M059J (cell line): ENCODE results near the gene GIPC2. TPM values are rescaled to one million over a fixed set of nuclear protein-coding genes. Genes with fewer than 3 reads are reported as not detected.
"Not testable (repeated sequence)": the region's sequence is repeated elsewhere in the genome, so short reads cannot be mapped to it uniquely, and the experiment has no call there.

Experiments used
- DNase-seq: peaks from one replicate; pipeline ENCODE4 v3.0.0-alpha.2; 2012; ENCODE audit warnings: low read depth
- total RNA-seq: library from RNA; depleted of rRNA; stranded (reverse); fragments of >200 nt; shearing (Covaris generic); gene quantifications from 2 replicates; pipeline ENCODE4 v1.2.3, GENCODE V29; 2014; rRNA removed

Gene GIPC2, protein sequence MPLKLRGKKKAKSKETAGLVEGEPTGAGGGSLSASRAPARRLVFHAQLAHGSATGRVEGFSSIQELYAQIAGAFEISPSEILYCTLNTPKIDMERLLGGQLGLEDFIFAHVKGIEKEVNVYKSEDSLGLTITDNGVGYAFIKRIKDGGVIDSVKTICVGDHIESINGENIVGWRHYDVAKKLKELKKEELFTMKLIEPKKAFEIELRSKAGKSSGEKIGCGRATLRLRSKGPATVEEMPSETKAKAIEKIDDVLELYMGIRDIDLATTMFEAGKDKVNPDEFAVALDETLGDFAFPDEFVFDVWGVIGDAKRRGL
- total RNA-seq, result 1.0 and 1.7 TPM in 2 replicates

DNA sequence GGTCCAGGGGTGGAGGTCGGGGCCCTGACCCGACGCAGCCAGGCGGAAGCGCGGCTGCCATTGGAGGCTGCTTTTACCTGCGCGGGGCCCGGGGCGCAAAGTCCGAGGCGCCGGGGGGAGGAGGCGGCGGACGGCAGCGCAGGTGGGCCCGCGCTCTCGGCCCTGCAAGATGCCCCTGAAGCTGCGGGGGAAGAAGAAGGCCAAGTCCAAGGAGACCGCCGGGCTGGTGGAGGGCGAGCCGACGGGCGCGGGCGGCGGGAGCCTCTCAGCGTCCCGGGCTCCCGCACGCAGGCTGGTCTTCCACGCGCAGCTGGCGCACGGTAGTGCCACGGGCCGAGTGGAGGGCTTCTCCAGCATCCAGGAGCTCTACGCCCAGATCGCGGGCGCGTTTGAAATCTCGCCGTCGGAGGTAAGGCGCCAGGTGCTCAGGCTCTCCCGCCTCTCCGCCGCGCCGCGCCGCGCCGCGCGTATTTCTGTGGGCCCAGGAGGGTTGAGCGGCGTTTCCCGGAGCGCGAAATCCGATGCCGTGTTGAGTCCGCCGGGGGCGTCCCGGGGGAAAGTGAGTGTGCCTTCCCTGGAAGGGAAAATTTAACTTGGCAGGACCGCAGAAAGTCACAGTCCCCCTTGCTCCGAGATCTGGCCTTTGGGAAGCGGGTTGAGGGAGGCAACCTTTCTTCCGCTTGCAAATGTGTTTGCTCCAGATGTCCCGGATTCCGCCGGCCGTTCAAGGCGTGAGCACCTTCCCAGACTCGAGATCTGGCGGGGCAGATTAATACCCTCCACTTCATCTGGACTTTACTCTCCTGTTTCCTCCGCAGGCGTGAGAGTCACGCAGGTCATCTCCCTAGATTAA lies at the start of gene GIPC2:
Gene GIPC2 (plus strand): TSS at position 41 of the 853 bp plus-strand sequence. CDS start 129 bp downstream, at position 170.
- peak; percentile 39 for DNase-seq

GRCh38 chr1:77996734-77997133 lies 49.0 kb upstream of the GIPC2 start:
- no peak for DNase-seq

DNA sequence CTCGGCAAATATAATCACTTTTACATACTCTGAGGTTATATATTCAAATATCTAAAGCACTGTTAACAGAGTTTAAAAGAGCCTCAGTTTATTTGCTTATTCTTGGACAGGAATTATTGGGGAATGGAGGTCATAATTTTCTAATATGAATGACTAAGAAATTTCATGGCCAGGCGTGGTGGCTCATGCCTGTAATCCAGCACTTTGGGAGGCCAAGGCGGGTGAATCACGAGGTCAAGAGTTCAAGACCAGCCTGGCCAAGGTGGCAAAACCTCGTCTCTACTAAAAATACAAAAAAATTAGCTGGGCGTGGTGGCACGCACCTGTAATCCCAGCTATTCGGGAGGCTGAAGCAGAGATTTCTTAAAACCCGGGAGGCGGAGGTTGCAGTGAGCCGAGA lies 45.2 kb upstream of the GIPC2 start:
- DNase-seq, result not testable (repeated sequence)

- no peak for DNase-seq
Observed at GRCh38 chr1:78003070-78003746, 42.6 kb upstream of the GIPC2 start.

DNA sequence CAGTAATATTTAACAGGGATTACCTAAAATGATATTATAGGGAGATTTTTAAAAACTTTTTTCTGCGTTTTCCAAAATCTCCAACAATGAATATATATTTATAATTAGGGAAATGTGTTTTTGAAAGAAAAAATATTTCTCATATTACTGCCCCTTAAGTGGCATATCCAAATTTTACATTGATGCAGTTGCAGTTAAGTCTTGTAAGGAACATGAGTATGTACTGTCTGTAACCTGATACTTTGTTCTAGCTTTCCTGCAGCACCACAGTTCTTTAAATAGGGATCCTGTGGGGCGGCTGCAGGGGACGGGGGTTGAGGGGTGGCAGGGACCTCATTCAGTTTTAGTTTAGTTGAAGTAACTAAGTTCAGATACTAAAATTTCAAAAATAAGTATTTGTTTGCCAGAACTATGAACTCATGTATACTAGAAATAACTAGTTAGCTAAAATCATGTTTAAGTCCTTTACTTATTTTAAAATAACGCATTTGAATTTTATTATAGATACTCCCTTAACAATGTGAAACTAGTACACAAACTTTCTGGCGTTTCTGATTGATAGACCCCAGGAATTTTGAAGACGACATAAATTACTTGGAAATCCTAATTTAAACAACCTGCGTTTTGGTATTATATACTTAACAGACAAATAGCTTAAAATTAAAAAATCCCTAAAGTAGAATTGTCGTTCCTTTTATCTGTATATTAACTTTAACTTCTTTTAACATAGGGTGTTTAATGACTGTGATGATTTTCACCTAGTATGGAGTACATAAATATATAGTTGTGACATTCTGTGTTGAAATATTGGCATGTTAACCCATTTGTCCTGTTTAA lies 41.7 kb upstream of the GIPC2 start:
- DNase-seq, result peak; percentile 82

DNA sequence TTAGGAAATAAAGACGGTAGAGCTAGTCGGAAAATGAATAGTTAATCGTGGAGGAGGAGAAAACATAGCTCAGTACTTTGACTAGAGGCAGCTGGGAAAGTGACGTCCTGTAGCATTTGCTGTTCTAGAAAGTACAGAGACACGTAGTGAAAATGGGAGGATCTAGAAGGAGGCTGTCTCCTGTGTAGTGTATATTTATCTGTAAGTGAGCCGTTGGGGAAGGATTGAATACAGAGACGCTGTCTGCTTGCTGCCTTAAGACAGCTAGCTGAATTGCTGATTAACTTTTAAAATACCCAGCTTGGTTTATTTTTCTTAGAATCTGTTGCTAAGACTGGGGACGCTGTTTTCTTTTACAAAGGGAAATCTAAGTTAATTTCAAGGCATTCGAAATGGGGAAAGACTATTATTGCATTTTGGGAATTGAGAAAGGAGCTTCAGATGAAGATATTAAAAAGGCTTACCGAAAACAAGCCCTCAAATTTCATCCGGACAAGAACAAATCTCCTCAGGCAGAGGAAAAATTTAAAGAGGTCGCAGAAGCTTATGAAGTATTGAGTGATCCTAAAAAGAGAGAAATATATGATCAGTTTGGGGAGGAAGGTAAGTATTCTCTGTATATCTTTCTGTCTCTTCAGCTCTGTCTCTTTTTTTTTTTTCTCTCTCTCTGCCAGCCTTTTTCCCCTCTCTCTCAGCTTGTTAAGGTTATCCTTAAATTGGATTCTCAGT lies 40.9 kb upstream of the GIPC2 start, which contains the start of gene DNAJB4:
Gene DNAJB4 (plus strand): TSS at position 221 of the 729 bp plus-strand sequence. CDS start 172 bp downstream, at position 393.
- peak; percentile 98 for DNase-seq

DNA sequence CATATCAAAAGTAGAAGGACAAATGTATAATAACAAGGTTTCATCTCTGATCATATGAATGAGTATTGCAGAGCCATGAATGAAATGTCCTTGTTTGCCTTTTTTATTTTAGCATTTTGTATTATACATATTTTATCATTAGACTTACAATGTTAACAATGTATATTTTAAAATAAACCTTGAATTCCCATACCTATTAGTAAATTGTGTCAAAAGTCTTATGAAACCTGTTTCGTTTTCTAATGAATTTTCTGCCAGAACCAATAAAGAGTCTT lies 40.4 kb upstream of the GIPC2 start:
- DNase-seq, result no peak

DNA sequence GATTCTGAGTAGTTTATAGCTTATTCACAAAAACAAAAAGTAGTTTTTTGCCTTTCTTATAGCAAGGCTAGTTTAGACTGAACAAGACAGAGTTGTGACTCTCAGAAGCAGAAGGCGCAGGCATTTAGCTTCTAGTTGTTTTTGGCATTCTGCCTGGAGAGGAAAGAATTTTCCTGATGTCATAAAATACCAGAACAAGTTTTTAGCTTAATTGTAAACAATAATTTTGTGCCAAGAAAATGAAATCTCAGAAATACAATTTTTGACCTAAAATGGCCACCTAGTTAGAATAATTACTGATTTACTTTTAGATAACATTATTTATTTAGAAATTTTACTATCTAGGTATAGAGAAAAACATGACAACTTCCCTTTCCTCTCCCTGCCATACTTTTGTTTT lies 40.0 kb upstream of the GIPC2 start:
- peak; percentile 92 for DNase-seq

GRCh38 chr1:78006521-78006920 lies 39.2 kb upstream of the GIPC2 start:
- DNase-seq, result no peak

DNA sequence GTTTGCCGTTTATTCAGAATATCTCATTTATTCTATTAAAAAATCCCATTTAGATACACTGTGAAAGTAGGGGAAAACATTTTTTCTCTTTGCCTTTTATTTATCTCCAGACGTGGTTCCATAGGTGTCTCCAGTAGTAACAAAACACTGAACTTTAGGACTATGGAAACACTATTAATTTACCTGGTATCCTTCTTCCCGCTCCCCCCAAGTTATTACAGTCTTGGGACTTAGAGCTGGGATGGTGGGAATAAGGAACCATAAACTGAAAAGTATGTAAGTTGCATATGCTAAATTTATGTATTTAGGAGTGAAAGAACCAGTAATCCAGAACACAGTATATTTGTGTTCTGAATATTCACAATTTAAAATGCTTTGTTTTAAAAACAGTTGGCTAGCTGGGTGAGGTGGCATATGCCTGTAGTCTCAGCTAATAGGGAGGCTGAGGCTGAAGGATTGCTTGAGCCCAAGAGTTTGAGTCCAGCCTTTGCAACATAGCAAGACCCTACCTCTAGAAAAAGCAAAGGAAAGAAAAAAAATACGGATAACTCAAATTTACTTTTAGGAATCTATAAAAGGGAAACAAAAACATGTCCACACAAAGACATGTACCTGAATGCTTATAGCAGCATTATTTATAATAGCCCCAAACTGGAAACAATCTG lies 38.0 kb upstream of the GIPC2 start:
- peak; percentile 24 for DNase-seq

DNA sequence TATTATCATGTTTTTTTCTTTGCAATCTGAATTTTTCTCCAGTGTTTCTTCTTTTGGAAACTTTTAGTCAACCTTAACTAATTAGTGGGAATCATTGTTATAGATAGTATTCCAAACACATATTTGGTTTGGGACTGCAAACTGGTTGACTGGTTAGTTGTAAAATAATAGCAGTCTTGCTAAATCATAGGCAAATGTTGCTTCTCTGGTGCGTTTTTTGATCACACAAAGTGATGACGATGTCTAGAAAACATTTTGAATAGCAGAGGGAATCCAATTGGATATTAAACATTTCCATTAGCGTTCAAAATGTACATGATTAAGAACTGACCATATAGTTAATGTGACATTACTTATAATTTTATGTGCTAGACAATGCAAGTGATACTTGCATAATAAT lies 36.5 kb upstream of the GIPC2 start:
- no peak for DNase-seq

DNA sequence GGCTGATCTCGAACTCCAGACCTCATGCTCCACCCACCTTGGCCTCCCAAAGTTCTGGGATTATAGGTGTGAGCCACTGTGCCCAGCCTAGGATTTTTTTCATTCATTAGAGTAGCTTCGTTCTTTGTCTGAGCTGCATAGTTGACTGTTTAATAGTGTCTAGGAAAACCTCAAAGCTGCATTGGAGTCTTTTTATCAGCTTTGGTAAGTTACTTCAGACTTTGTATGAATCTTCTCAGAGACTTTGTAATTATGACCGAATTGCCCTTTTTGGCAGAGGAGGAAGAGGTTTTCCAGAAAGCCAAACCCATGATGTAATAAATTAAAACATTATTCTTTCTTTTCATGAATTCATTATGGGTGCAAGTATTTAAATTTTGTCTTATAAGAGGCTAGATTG lies 35.9 kb upstream of the GIPC2 start:
- peak; percentile 75 for DNase-seq

DNA sequence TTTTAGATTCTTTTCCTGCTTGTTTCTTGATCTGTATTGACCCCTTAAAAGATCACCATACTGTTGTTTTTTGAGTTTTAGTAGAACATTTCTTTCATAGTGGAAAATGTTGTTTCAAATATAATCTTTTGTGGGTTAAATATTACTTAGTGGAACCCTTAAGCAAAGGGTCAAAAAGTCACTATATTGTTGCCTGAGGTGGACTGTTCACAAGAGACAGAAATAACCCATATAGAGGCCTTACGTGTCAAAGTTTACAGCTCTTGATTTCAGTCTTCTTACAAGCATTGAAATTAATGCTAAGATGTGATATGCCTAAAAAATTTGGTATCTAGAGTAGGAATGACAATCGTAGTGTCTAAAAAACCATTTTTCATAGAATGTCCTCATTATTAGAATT lies 34.7 kb upstream of the GIPC2 start:
- DNase-seq, result no peak

DNA sequence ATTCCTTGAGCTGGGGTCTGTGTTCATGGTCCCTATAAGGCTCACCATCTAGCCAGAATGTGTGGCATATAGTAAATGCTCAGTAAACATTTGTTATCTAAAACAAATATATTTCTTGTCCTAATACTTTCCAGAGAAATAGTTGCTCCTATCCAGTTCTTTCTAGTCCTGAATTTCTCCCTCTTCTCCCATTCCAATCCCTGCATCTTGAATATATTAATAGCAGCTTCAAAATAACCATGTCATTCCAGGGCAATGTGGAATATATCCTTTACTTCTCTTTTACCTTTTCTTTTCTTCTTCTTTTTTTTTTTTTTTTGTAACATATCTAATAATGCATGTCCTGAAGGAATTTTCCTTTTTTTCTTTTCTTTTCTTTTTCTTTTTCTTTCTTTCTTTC lies 30.6 kb upstream of the GIPC2 start:
- no peak for DNase-seq

GRCh38 chr1:78019024-78019423 lies 26.7 kb upstream of the GIPC2 start:
- peak; percentile 59 for DNase-seq

- not testable (repeated sequence) for DNase-seq
Observed at GRCh38 chr1:78021134-78021533, 24.6 kb upstream of the GIPC2 start.

GRCh38 chr1:78029793-78030192 lies 16.0 kb upstream of the GIPC2 start:
- no peak for DNase-seq

DNA sequence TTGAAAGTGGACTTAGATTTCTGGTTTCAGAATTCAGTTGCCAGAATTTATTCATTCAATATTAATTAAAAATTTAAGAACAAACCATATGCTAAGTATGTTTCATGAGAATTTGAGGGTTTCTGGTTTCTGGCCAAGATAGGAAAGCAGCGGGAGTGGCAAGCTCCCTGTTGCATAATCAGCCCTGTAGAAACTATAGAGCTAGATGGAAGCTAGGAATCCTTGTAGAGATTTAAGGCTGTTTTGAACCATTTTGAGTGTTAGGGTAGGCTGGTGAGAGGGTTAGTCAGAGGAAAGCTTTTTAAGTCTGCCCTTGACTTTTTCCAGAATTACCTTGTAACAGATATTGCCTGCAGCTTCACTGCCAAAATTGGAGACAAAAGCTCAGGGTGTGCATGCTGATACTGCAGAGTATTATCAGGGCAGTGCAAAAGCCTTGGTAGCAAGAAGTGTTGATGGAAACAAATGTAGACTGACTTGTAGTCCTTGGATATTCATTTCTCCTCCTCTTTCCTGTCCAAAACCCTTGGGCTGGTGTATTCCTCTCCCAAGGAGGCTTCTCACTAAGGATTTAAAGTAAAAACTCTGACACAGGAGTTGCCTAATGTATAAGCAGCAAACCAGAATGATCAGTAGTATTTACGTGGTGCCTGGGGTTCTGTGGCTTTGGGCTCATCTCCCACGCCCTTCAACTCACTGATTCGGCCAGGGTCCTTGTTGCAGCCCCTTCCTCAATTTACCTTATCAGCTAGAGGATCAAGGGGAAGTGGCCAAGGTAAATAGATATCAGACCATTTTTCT lies 12.6 kb upstream of the GIPC2 start:
- no peak for DNase-seq

DNA sequence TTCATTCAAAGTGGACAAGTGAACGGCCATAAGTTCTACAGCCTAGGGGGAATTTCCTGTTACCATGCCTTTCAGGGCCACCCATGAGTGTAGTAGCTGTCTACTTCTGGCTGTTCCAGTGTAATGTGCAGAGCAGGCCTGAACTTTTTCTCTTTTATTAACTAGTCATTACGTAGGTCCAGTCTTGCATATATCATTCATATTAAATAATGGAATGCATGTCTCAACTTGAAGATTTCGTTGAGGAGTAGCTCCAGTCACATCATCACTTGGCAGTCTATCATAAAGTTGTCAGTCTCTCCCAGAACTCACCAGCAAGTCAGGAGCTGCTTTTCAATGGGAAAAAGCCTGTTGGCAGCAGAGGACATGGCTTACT lies 12.0 kb upstream of the GIPC2 start:
- no peak for DNase-seq

GRCh38 chr1:78035121-78035520 lies 10.6 kb upstream of the GIPC2 start:
- DNase-seq, result peak; percentile 21
